Natural killer cell treated with Interleukin-12 subunit alpha and Interleukin-12 subunit beta and Interleukin-15 and Interleukin-18, amount 100 ng/mL, for 72 hours (primary cell): ENCODE measurements around the gene RUVBL1. TPM values are rescaled to one million over a fixed set of nuclear protein-coding genes. Genes with fewer than 3 reads are reported as not detected.

Source experiments
- ATAC-seq, 2 donors: fragments of 150-1000 bp; cut with Tn5 transposase in 1 of 2; sonication (Bioruptor Pico), chemical (Tn5 transposase) in 1 of 2; 2 replicates each; pipeline ENCODE4 v1.10.0; 2021
- DNase-seq: peaks from one replicate; pipeline ENCODE4 v3.0.0; 2022; ENCODE audit warnings: low spot score
- H3K27ac Mint-ChIP-seq, 2 donors: 1 replicate in 1 of 2; 2 replicates in 1 of 2; pipeline ENCODE4 v1.8.0; 2022; ENCODE audit warnings: mixed read lengths in 2 of 2, mild to moderate bottlenecking in 1 of 2, moderate library complexity in 1 of 2
- H3K27me3 Mint-ChIP-seq, 2 donors: 1 replicate in 1 of 2; 2 replicates in 1 of 2; pipeline ENCODE4 v1.8.0; 2022; ENCODE audit warnings: mixed read lengths in 2 of 2
- H3K36me3 Mint-ChIP-seq: one replicate; pipeline ENCODE4 v1.8.0; 2022; ENCODE audit warnings: mixed read lengths
- H3K4me1 Mint-ChIP-seq, 2 donors: 1 replicate in 1 of 2; 2 replicates in 1 of 2; pipeline ENCODE4 v1.8.0; 2022; ENCODE audit warnings: low read depth in 2 of 2, mixed read lengths in 2 of 2, mild to moderate bottlenecking in 1 of 2
- H3K4me3 Mint-ChIP-seq: one replicate; pipeline ENCODE4 v1.8.0; 2022; ENCODE audit warnings: mixed read lengths
- H3K9me3 Mint-ChIP-seq: 2 replicates; pipeline ENCODE4 v1.8.0; 2022; ENCODE audit warnings: mixed read lengths
- total RNA-seq, 2 donors: library from RNA; stranded (reverse); gene quantifications; one replicate each; pipeline ENCODE4 v1.2.3, GENCODE V29; 2022

Gene RUVBL1
- total RNA-seq, 2 donors from 2014 or later: 46.6 to 93.0 TPM

GRCh38 chr3:128083980-128084674 lies 39.5 kb downstream of the RUVBL1 start:
- no peaks in the 10 kb centered on the region for H3K9me3 Mint-ChIP-seq
- no peak overlapping the region for H3K27ac Mint-ChIP-seq
- DNase-seq (no peak), ATAC-seq (no peak)
- no peak overlapping the region for H3K4me3 Mint-ChIP-seq
- H3K36me3 Mint-ChIP-seq: no peaks in the 10 kb centered on the region
- no peaks in the 10 kb centered on the region for H3K27me3 Mint-ChIP-seq
- no peaks in the 10 kb centered on the region for H3K4me1 Mint-ChIP-seq

GRCh38 chr3:128083396-128083795 lies 40.2 kb downstream of the RUVBL1 start:
- no peak overlapping the region for H3K4me3 Mint-ChIP-seq
- H3K27ac Mint-ChIP-seq: no peak overlapping the region
- no peaks in the 10 kb centered on the region for H3K27me3 Mint-ChIP-seq
- no peaks in the 10 kb centered on the region for H3K4me1 Mint-ChIP-seq
- no peaks in the 10 kb centered on the region for H3K36me3 Mint-ChIP-seq
- ATAC-seq (no peak), DNase-seq (no peak)
- H3K9me3 Mint-ChIP-seq: no peaks in the 10 kb centered on the region

GRCh38 chr3:128082546-128082945 lies 41.1 kb downstream of the RUVBL1 start:
- no peak overlapping the region for H3K27ac Mint-ChIP-seq
- no peaks in the 10 kb centered on the region for H3K36me3 Mint-ChIP-seq
- no peaks in the 10 kb centered on the region for H3K27me3 Mint-ChIP-seq
- ATAC-seq (no peak), DNase-seq (no peak)
- no peaks in the 10 kb centered on the region for H3K4me1 Mint-ChIP-seq
- no peaks in the 10 kb centered on the region for H3K9me3 Mint-ChIP-seq
- H3K4me3 Mint-ChIP-seq: no peak overlapping the region

- no peak overlapping the region for H3K4me3 Mint-ChIP-seq
- H3K27ac Mint-ChIP-seq: no peak overlapping the region
- no peak for ATAC-seq
- H3K36me3 Mint-ChIP-seq: no peaks in the 10 kb centered on the region
- H3K27me3 Mint-ChIP-seq: no peaks in the 10 kb centered on the region
- no peaks in the 10 kb centered on the region for H3K9me3 Mint-ChIP-seq
- H3K4me1 Mint-ChIP-seq: no peaks in the 10 kb centered on the region
- no peak for DNase-seq
These were observed 41.8 kb downstream of the RUVBL1 start for GRCh38 chr3:128081846-128082245.

GRCh38 chr3:128081226-128081625 lies 42.4 kb downstream of the RUVBL1 start:
- H3K27ac Mint-ChIP-seq: no peak overlapping the region

GRCh38 chr3:128080323-128081080 lies 43.1 kb downstream of the RUVBL1 start:
- Mint-ChIP-seq H3K4me3 (no peak overlapping the region), H3K9me3 (no peaks in the 10 kb centered on the region), H3K36me3 (no peaks in the 10 kb centered on the region), H3K27me3 (no peaks in the 10 kb centered on the region), H3K27ac (no peak overlapping the region), H3K4me1 (peaks cover 0 to under 1% of the 10 kb centered on the region in 2 donors)
- DNase-seq (no peak), ATAC-seq (no peak)

More at GRCh38 chr3:128081226-128081625, 42.4 kb downstream of the RUVBL1 start:
- ATAC-seq (no peak), DNase-seq (no peak)
- no peaks in the 10 kb centered on the region for H3K36me3 Mint-ChIP-seq
- no peaks in the 10 kb centered on the region for H3K4me1 Mint-ChIP-seq
- no peaks in the 10 kb centered on the region for H3K27me3 Mint-ChIP-seq
- H3K4me3 Mint-ChIP-seq: no peak overlapping the region
- H3K9me3 Mint-ChIP-seq: no peaks in the 10 kb centered on the region

GRCh38 chr3:128079823-128080222 lies 43.8 kb downstream of the RUVBL1 start:
- no peaks in the 10 kb centered on the region for H3K27me3 Mint-ChIP-seq

GRCh38 chr3:128078875-128079274 lies 44.7 kb downstream of the RUVBL1 start:
- H3K4me3 Mint-ChIP-seq: no peak overlapping the region
- no peak for DNase-seq
- H3K4me1 Mint-ChIP-seq: peaks cover 8 to 10% of the 10 kb centered on the region in 2 donors
- H3K27me3 Mint-ChIP-seq: no peaks in the 10 kb centered on the region
- ATAC-seq: no peak
- no peak overlapping the region for H3K27ac Mint-ChIP-seq
- no peaks in the 10 kb centered on the region for H3K9me3 Mint-ChIP-seq
- no peaks in the 10 kb centered on the region for H3K36me3 Mint-ChIP-seq

More at GRCh38 chr3:128079823-128080222, 43.8 kb downstream of the RUVBL1 start:
- H3K36me3 Mint-ChIP-seq: no peaks in the 10 kb centered on the region
- no peak overlapping the region for H3K4me3 Mint-ChIP-seq
- DNase-seq (no peak), ATAC-seq (no peak)
- H3K4me1 Mint-ChIP-seq: peaks cover 4 to 7% of the 10 kb centered on the region in 2 donors
- H3K9me3 Mint-ChIP-seq: no peaks in the 10 kb centered on the region
- H3K27ac Mint-ChIP-seq: no peak overlapping the region

GRCh38 chr3:128078322-128078721 lies 45.3 kb downstream of the RUVBL1 start:
- ATAC-seq (no peak), DNase-seq (no peak)
- no peak overlapping the region for H3K27ac Mint-ChIP-seq
- H3K4me1 Mint-ChIP-seq: peaks cover 12 to 15% of the 10 kb centered on the region in 2 donors
- H3K4me3 Mint-ChIP-seq: no peak overlapping the region
- H3K9me3 Mint-ChIP-seq: no peaks in the 10 kb centered on the region
- H3K27me3 Mint-ChIP-seq: no peaks in the 10 kb centered on the region
- H3K36me3 Mint-ChIP-seq: no peaks in the 10 kb centered on the region

GRCh38 chr3:128077665-128078064 lies 45.9 kb downstream of the RUVBL1 start:
- H3K9me3 Mint-ChIP-seq: no peaks in the 10 kb centered on the region

GRCh38 chr3:128077202-128077624 lies 46.4 kb downstream of the RUVBL1 start:
- Mint-ChIP-seq H3K27me3 (no peaks in the 10 kb centered on the region), H3K9me3 (no peaks in the 10 kb centered on the region), H3K27ac (no peak overlapping the region), H3K4me1 (peaks cover 12 to 15% of the 10 kb centered on the region in 2 donors), H3K36me3 (no peaks in the 10 kb centered on the region), H3K4me3 (no peak overlapping the region)
- DNase-seq (no peak), ATAC-seq (no peak)

More at GRCh38 chr3:128077665-128078064, 45.9 kb downstream of the RUVBL1 start:
- H3K36me3 Mint-ChIP-seq: no peaks in the 10 kb centered on the region
- H3K4me1 Mint-ChIP-seq: peaks cover 12 to 15% of the 10 kb centered on the region in 2 donors
- no peak overlapping the region for H3K27ac Mint-ChIP-seq
- ATAC-seq (no peak), DNase-seq (no peak)
- H3K4me3 Mint-ChIP-seq: no peak overlapping the region
- H3K27me3 Mint-ChIP-seq: no peaks in the 10 kb centered on the region

- DNase-seq (no peak), ATAC-seq (peak in 1 of 2 donors; percentile 17)
- no peaks in the 10 kb centered on the region for H3K36me3 Mint-ChIP-seq
- H3K4me3 Mint-ChIP-seq: peak overlapping the region; percentile 58
- no peak overlapping the region for H3K27ac Mint-ChIP-seq
- H3K27me3 Mint-ChIP-seq: no peaks in the 10 kb centered on the region
- H3K4me1 Mint-ChIP-seq: peaks cover 12 to 15% of the 10 kb centered on the region in 2 donors
- H3K9me3 Mint-ChIP-seq: no peaks in the 10 kb centered on the region
These were observed 47.0 kb downstream of the RUVBL1 start for GRCh38 chr3:128076483-128077201.

- Mint-ChIP-seq H3K4me1 (peaks cover 12 to 15% of the 10 kb centered on the region in 2 donors), H3K27ac (no peak overlapping the region), H3K27me3 (no peaks in the 10 kb centered on the region), H3K9me3 (no peaks in the 10 kb centered on the region), H3K36me3 (no peaks in the 10 kb centered on the region), H3K4me3 (peak overlapping the region; percentile 58)
- peak; percentile 90 for DNase-seq
- ATAC-seq: peak; percentile 88 to 91
These were observed 47.8 kb downstream of the RUVBL1 start for GRCh38 chr3:128075522-128076482.
